HG03432 (cell line): Measurements from ENCODE around the gene ZER1.
"Not testable (repeated sequence)": the region's sequence is repeated elsewhere in the genome, so short reads cannot be mapped to it uniquely, and the experiment has no call there.

Experiments
- ATAC-seq: cut with Tn5 transposase; IDR thresholded peaks from one replicate; pipeline ENCODE4 v1.9.1; 2021; ENCODE audit warnings: mild to moderate bottlenecking, moderate library complexity; ENCODE audit not compliant: unreplicated experiment

Gene ZER1

GRCh38 chr9:128771745-128772519 lies at the start of gene ZER1:
Gene ZER1, minus strand, starts transcription at chr9:128771927. Its CDS starts 16,362 bp downstream, at chr9:128755565.
- ATAC-seq, result peak; percentile 95

GRCh38 chr9:128820665-128821583 lies 49.2 kb upstream of the ZER1 start:
- ATAC-seq, result no peak

GRCh38 chr9:128819716-128820664 lies 48.3 kb upstream of the ZER1 start:
- ATAC-seq, result no peak

GRCh38 chr9:128818839-128819715 lies 47.4 kb upstream of the ZER1 start:
- ATAC-seq, result peak; percentile 23

- peak; percentile 85 for ATAC-seq
Observed at GRCh38 chr9:128818099-128818838, 46.5 kb upstream of the ZER1 start, which contains the start of gene ENDOG. Gene ENDOG, plus strand, starts transcription at chr9:128818500. Its CDS starts 185 bp downstream, at chr9:128818685.

- ATAC-seq, result no peak
Observed at GRCh38 chr9:128810873-128811272, 39.1 kb upstream of the ZER1 start.

GRCh38 chr9:128809831-128810230 lies 38.1 kb upstream of the ZER1 start:
- ATAC-seq, result no peak

GRCh38 chr9:128809036-128809599 lies 37.4 kb upstream of the ZER1 start:
- no peak for ATAC-seq

GRCh38 chr9:128808543-128808942 lies 36.8 kb upstream of the ZER1 start:
- no peak for ATAC-seq

- ATAC-seq, result no peak
Observed at GRCh38 chr9:128807827-128808226, 36.1 kb upstream of the ZER1 start.

- ATAC-seq, result no peak
Observed at GRCh38 chr9:128805661-128806060, 33.9 kb upstream of the ZER1 start.

GRCh38 chr9:128802482-128802881 lies 30.8 kb upstream of the ZER1 start:
- no peak for ATAC-seq

- ATAC-seq, result no peak
Observed at GRCh38 chr9:128800061-128800460, 28.3 kb upstream of the ZER1 start.

- ATAC-seq, result no peak
Observed at GRCh38 chr9:128798896-128799295, 27.2 kb upstream of the ZER1 start.

- ATAC-seq, result not testable (repeated sequence)
Observed at GRCh38 chr9:128794961-128795360, 23.2 kb upstream of the ZER1 start.

- no peak for ATAC-seq
Observed at GRCh38 chr9:128792978-128793686, 21.4 kb upstream of the ZER1 start.

GRCh38 chr9:128792134-128792533 lies 20.4 kb upstream of the ZER1 start:
- no peak for ATAC-seq

- no peak for ATAC-seq
Observed at GRCh38 chr9:128790536-128790935, 18.8 kb upstream of the ZER1 start.
